Islet of Langerhans (tissue), 1 donor: ENCODE data around the gene SCRT2.
"Not testable (repeated sequence)": the region's sequence is repeated elsewhere in the genome, so short reads cannot be mapped to it uniquely, and the experiment has no call there.

Experiments
- FAIRE-seq: peaks from one replicate; lab custom pipeline; 2011; peaks lifted over from hg19 to GRCh38; lab: Jason Lieb, UNC

SCRT2 gene

GRCh38 chr20:675453-676314 lies at the start of gene SCRT2:
TSS of gene SCRT2 (minus strand) at chr20:675802. CDS start at chr20:675601, 201 bp downstream.
- FAIRE-seq = no peak

GRCh38 chr20:724797-725196 lies 49.2 kb upstream of the SCRT2 start:
- not testable (repeated sequence) for FAIRE-seq

- FAIRE-seq = no peak
Observed at GRCh38 chr20:723756-724155, 48.2 kb upstream of the SCRT2 start.

- FAIRE-seq = no peak
Observed at GRCh38 chr20:722822-723644, 47.4 kb upstream of the SCRT2 start.

- FAIRE-seq = no peak
Observed at GRCh38 chr20:721876-722275, 46.3 kb upstream of the SCRT2 start.

DNA sequence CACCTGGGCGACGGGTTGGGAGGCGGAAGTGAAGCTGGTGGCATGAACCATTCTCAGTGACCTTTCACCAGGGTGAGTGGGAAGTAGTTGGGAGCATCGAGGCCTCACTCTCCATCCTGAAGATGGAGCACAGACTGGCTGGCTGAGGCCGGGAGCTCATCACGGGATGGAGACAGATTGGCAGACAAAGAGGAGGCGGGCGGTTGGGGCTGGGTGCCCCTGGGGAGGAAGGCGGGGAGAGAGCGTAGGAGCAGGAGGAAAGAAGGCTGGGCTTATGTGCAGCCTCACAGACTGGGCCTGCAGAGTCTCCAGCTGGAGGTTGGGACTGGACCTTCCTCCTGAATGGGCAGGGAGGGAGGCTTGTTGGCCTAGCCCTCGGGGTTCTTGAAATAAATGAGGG lies 44.2 kb upstream of the SCRT2 start:
- no peak for FAIRE-seq

- no peak for FAIRE-seq
Observed at GRCh38 chr20:719068-719467, 43.5 kb upstream of the SCRT2 start.

DNA sequence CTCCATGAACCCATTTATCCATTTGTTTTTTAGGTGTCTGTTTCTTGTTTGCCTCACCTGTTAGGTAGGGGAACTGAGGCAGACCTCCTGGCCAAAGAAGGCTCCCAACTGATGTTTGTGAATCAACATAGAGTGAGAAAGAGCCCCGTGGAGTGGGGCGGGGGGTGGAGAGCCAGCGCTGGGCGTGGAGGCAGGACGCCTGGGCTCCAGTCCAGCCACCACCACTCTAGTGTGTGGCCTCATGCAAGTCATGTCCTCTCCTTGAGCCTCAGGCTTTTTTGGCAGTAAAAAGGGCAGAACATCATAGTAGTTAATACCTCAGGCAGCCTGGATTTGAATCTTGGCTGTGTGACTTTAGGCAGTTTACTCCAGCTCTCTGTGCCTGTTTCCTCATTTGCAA lies 42.2 kb upstream of the SCRT2 start:
- no peak for FAIRE-seq

GRCh38 chr20:717271-717670 lies 41.7 kb upstream of the SCRT2 start:
- FAIRE-seq = no peak

GRCh38 chr20:714453-714852 lies 38.9 kb upstream of the SCRT2 start:
- no peak for FAIRE-seq

DNA sequence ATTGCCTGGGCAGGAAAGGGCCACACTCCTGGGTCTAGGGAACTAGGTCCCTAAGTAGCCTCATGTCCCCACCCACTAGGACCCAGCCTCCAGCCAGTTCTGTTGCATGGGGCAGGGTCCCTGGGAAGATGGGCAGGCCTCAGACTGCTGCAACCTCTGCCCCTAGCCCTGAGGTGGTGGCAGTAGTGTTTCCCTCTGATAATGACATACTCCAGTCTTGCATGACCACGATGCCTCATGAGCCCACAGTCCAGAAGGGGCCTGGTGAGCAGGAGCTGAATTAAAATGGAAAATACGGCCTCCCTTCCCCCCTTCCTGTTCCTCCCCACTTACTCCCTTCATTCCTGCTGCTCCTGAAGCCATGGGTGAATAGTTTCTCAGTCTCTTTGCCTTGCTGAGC lies 36.0 kb upstream of the SCRT2 start:
- no peak for FAIRE-seq

DNA sequence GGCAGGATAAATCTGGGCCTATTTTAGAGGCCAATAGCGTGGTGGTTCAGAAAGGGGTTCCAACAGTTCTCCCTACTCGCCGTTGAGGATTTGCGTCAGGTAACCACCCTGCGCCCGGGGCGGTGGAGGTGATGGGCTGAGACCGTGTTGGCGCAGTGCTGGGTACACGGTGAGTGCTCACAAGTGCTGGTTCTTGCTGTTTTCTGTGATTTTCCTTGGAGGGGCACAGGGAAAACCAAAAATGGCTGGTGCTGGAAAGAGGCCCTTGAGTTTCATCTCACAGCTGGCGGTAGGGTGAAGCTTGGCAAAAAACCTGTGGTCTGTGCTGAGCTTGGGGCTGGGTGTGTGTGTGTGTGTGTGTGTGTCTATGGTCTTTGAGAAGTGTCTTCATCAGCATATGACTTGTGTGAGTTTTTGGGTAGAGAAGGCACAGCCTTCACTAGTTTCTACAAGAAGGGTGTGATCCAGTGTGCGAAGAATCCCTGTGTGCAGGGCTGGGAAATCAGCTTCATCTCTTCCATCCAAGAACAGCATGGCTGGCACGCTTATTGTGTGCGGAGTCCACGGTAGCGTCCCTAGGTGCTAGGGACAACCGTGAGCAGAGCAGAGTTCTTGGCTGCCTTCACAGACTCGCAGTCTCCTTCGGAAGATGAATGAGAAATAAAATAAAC lies 35.3 kb upstream of the SCRT2 start:
- FAIRE-seq = no peak

DNA sequence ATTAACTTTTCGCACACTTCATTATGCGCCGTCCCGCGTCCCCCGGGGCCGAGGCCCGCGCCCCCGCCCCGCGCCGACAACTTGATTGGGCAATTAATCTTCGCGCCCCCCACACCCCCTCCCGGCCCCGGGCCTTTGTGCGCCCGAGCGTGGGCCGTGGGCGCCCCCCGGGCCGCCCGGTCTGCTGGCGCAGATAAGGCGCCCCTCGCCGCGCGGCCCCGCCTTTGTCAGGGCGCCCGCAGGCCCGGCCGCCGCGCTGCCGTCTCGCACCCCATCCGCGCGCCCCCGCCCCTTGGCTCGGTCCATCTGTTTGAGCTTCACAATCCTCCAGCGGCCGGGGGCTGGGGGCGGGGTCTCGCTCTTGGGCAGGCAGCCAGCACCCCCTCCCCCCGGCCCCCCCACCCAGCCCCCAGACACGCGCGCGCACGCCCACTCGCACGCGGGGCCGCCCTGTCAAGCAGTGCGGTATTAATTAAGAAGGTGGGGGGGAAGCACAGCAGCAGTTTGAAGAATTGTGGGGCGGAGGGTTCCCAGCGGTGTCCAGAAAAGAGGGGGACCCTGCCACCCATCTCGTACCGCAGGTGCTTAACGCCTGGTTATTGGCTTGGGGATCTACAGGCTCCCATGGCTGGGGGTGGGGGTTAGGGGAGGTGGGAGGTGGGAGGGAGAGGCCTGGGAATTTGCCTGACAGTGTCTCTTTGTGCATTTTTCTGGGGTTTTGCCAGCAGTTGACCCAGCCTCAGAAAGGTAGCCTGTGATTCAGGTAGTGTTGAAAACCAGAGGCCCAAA lies 34.6 kb upstream of the SCRT2 start:
- FAIRE-seq = no peak

- no peak for FAIRE-seq
Observed at GRCh38 chr20:709423-709822, 33.8 kb upstream of the SCRT2 start.

- no peak for FAIRE-seq
Observed at GRCh38 chr20:708956-709355, 33.4 kb upstream of the SCRT2 start.

- no peak for FAIRE-seq
Observed at GRCh38 chr20:707451-708110, 32.0 kb upstream of the SCRT2 start.

GRCh38 chr20:706366-706885 lies 30.8 kb upstream of the SCRT2 start:
- FAIRE-seq = no peak

- no peak for FAIRE-seq
Observed at GRCh38 chr20:704726-705125, 29.1 kb upstream of the SCRT2 start.

DNA sequence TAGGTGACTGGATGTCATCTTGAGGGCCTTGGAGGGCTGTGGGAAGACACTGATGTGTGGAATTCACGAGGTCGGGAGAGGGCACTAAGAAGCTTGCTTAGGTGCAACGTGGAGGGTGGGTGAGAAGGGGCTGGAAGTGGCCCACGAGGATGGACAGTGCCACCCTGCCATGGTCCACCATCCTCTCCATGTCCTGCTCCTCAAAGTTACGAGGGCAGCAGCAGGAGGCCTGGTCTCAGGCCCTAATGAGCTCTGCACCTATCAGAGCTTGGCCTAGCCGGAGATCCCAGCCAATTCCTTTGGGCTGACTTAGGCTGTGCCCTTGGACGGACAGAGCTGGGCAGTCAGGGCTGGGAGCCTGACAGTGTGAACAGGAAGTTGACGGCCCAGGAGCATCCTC lies 27.8 kb upstream of the SCRT2 start:
- FAIRE-seq = no peak

DNA sequence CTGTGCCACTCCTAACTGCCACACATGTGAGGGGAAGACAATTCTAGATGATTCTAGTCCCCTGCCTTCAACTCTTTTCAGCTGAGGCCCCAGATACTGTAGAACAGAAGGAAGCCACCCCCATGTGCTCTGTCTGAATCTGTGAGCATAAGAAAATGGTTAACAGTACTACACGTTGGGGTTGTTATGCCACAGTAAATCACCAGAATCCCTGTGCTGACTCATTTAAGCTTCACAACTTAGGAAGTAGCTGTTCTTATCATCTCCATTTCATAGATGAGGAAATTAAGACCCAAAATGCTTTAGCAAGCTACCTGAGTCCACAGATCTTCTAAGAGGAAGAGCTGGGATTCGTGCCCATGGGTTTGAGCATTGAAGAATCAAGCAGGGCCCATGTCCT lies 27.4 kb upstream of the SCRT2 start:
- no peak for FAIRE-seq

DNA sequence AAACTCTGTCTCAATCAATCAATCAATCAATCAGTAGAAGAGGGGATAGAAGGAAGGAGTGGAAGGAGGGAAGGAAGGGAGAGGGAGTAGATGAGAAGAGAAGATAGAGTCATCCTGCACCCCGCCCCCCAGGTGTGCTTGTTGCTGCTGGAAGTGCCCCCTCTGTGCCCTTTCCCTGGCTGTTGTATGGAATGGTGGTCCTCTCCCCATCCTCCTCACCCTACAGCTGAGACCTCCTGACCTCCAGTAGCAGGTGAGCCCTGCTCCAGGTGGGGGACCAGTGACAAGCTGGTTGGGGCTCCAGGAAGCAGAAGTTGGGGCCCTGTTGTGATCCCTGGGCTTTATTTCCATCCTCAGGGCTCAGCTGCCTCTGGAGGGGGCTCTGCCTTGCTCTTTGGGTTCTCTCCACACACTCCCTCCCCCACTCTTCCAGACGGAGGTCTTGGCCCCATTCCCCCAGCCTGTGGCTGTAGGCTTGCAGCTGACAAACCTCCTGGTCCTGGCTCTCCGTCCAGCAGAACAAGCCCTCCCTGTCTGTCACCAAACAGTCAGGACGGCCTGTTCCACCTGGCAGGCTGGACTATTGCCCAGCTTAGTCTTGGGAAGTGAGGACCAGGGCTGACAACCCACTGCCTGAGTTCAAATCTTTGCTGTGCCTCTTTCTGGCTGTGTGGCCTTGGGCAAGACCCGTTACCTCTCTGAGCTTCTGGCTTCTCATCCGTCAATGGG lies 26.0 kb upstream of the SCRT2 start:
- FAIRE-seq = no peak
